GM19395 (cell line): Measurements from ENCODE around the gene PHF13.

Experiments
- ATAC-seq: cut with Tn5 transposase; IDR thresholded peaks from one replicate; pipeline ENCODE4 v1.9.1; 2021; ENCODE audit warnings: mild to moderate bottlenecking, moderate library complexity; ENCODE audit not compliant: unreplicated experiment

PHF13 gene

GRCh38 chr1:6601049-6601922, 12.2 kb upstream of the PHF13 start:
- ATAC-seq: peak; percentile 37

GRCh38 chr1:6601923-6602668, 11.4 kb upstream of the PHF13 start:
- peak; percentile 34 for ATAC-seq

- peak; percentile 48 for ATAC-seq
Measured at GRCh38 chr1:6602669-6603237, 10.8 kb upstream of the PHF13 start, which contains the start of gene KLHL21. TSS of gene KLHL21 (minus strand) at chr1:6602869. CDS start at chr1:6602817, 52 bp downstream.

GRCh38 chr1:6603238-6603914, 10.2 kb upstream of the PHF13 start:
- ATAC-seq: peak; percentile 30

- ATAC-seq: no peak
Measured at GRCh38 chr1:6603915-6604558, 9.5 kb upstream of the PHF13 start.

GRCh38 chr1:6612641-6613360, 730 bp upstream of the PHF13 start:
- peak; percentile 41 for ATAC-seq

GRCh38 chr1:6614019-6614928, 743 bp downstream of the PHF13 start:
- ATAC-seq: no peak

- ATAC-seq: no peak
Measured at GRCh38 chr1:6614929-6615785, 1.6 kb downstream of the PHF13 start.

- no peak for ATAC-seq
Measured at GRCh38 chr1:6619045-6619444, 5.5 kb downstream of the PHF13 start.

GRCh38 chr1:6621429-6622391, 8.2 kb downstream of the PHF13 start:
- no peak for ATAC-seq

GRCh38 chr1:6622396-6623152, 9.0 kb downstream of the PHF13 start:
- no peak for ATAC-seq

- no peak for ATAC-seq
Measured at GRCh38 chr1:6623269-6623965, 9.9 kb downstream of the PHF13 start.

GRCh38 chr1:6624710-6625583, 11.4 kb downstream of the PHF13 start, which contains the start of gene THAP3:
TSS of gene THAP3 (plus strand) at chr1:6624868. CDS start at chr1:6625219, 351 bp downstream.
- ATAC-seq: peak; percentile 71

GRCh38 chr1:6625584-6626149, 12.1 kb downstream of the PHF13 start:
- ATAC-seq: peak; percentile 46
